Panc1 (cell line): Measurements from ENCODE around the gene DNASE1. TPM values are rescaled to one million over a fixed set of nuclear protein-coding genes. Genes with fewer than 3 reads are reported as not detected.

ENCODE experiments used
- ATAC-seq: fragments of 200-7000 bp; cut with Tn5 transposase; 2 replicates; pipeline ENCODE4 v1.9.1; 2020; ENCODE audit warnings: mild to moderate bottlenecking, moderate library complexity
- BruUV-seq: library from RNA; stranded (reverse); fragments of 400-500 nt; replicated peaks from 2 replicates; lab custom pipeline; 2021; lab: Mats Ljungman, UMichigan
- CTCF ChIA-PET: fragments of 300-600 bp; sonication (Branson Sonifier 250); formaldehyde crosslinking; loops from one replicate; lab custom pipeline; 2022; ENCODE audit warnings: antibody characterized with exemption; lab: Charles Lee
- POLR2A ChIA-PET: fragments of 300-600 bp; sonication (Branson Sonifier 250); formaldehyde crosslinking; loops from one replicate; lab custom pipeline; 2022; ENCODE audit warnings: antibody characterized with exemption; lab: Charles Lee
- DNase-seq: peaks from one replicate; pipeline ENCODE4 v3.0.0-alpha.2; 2010; ENCODE audit warnings: low read depth, low spot score
- H3K27ac ChIP-seq: 2 replicates; pipeline ENCODE4 v1.5.1; 2011; ENCODE audit warnings: mild to moderate bottlenecking, low read length, inconsistent platforms
- H3K27me3 ChIP-seq: fragments of 200-500 bp; sonication (Bioruptor generic); 2 replicates; pipeline ENCODE4 v1.6.0; 2014; ENCODE audit warnings: low read length, inconsistent platforms; ENCODE audit not compliant: control insufficient read depth, insufficient read depth
- H3K36me3 ChIP-seq: fragments of 200-500 bp; sonication (Bioruptor generic); 2 replicates; pipeline ENCODE4 v1.5.1; 2014; ENCODE audit warnings: inconsistent platforms, mild to moderate bottlenecking, low read length, moderate library complexity; ENCODE audit not compliant: control insufficient read depth, insufficient read depth
- H3K4me1 ChIP-seq: 2 replicates; pipeline ENCODE4 v1.5.1; 2011; ENCODE audit warnings: inconsistent platforms, mild to moderate bottlenecking, low read length, moderate library complexity; ENCODE audit not compliant: control insufficient read depth, insufficient read depth
- H3K4me3 ChIP-seq, 2 experiments: 2 replicates each; pipeline ENCODE4 v1.5.1; 2011 to 2012; ENCODE audit warnings: low read depth in 2 of 2, low read length in 2 of 2, mild to moderate bottlenecking in 2 of 2, inconsistent platforms in 1 of 2, moderate library complexity in 1 of 2
- H3K9me3 ChIP-seq: fragments of 200-500 bp; sonication (Bioruptor generic); 2 replicates; pipeline ENCODE4 v1.5.1; 2014; ENCODE audit warnings: low read depth, mild to moderate bottlenecking, inconsistent platforms, low read length, moderate library complexity; ENCODE audit not compliant: control insufficient read depth, insufficient read depth
- POLR2AphosphoS5 ChIP-seq: IDR thresholded peaks from 2 replicates; pipeline ENCODE4 v1.6.1; 2012; ENCODE audit warnings: mild to moderate bottlenecking, low read depth, low read length, moderate library complexity
- SIN3A ChIP-seq: IDR thresholded peaks from 2 replicates; pipeline ENCODE4 v1.6.1; 2012; ENCODE audit warnings: low read depth, mild to moderate bottlenecking, low read length, moderate library complexity, borderline replicate concordance; ENCODE audit not compliant: insufficient read depth
- TCF7L2 ChIP-seq: IDR thresholded peaks from 2 replicates; pipeline ENCODE4 v1.6.1; 2011; ENCODE audit warnings: mild to moderate bottlenecking, low read depth, low read length, inconsistent platforms
- in situ Hi-C: cut with HindIII; loops from 2 replicates; pipeline ENCODE4 v1.10.0; 2016; ENCODE audit warnings: low sequenced_read_pairs, low pct_unique_long_range_greater_than_20kb
- intact Hi-C: fragments of 100-400 bp; cut with micrococcal nuclease; formaldehyde crosslinking; loops from one replicate; pipeline ENCODE4 v1.10.0; 2022; ENCODE audit not compliant: unreplicated experiment
- total RNA-seq: library from RNA; stranded (reverse); gene quantifications from one replicate; pipeline ENCODE4 v1.2.1, GENCODE V29; 2021; ENCODE audit not compliant: unreplicated experiment
- TF ChIP-seq, protein P1 (sequence below): fragments of 450-650 bp; IDR thresholded peaks from 2 replicates; pipeline ENCODE4 v1.5.1; 2017; ENCODE audit warnings: mild to moderate bottlenecking
- TF ChIP-seq, protein P2 (sequence below), 2 experiments: IDR thresholded peaks; 2 replicates each; pipeline ENCODE4 v1.6.1; 2011 to 2012; ENCODE audit warnings: low read depth in 2 of 2, control low read depth in 1 of 2, low read length in 1 of 2, mild to moderate bottlenecking in 1 of 2, moderate library complexity in 1 of 2; ENCODE audit not compliant: insufficient read depth in 1 of 2

Gene DNASE1
- total RNA-seq, 1 experiment from 2014 or later = 21.1 TPM

DNA sequence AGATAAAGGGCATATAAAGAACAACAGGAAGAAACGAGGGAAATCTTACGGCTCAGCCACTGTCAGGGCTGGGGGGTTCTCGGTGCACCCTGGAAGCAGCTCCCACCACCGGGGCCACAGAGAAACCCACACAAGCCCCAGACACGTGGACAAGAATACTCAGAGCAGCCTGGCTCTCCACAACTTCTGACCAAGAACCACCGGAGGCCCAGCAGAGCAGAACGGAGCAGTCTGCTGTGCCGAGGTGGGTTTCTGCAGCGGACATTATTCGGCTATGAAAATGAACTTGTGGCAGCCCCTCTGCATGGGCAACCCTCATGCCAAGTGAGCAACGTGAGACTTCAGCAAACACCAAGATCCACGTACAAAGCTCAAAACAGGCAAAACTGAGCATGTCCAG, 6.8 kb downstream of the DNASE1 start:
- DNase-seq = no peak
- in situ Hi-C loops = no loop called here
- no TSS peak for BruUV-seq
- Histone ChIP-seq H3K4me1 (0 out of 2 replicates have a peak, but pooled peaks cover 11% of the 10 kb centered on the region), H3K36me3 (peaks cover 3% of the 10 kb centered on the region), H3K27ac (no peak overlapping the region), H3K27me3 (no peaks in the 10 kb centered on the region), H3K4me3 (no peak overlapping the region), H3K9me3 (no peaks in the 10 kb centered on the region)
- intact Hi-C loops = no loop called here
- CTCF ChIA-PET = no interaction called here
- POLR2A ChIA-PET = no interaction called here
- ATAC-seq = no peak
- no peak for TF ChIP-seq POLR2AphosphoS5
- TF ChIP-seq, protein P1, sequence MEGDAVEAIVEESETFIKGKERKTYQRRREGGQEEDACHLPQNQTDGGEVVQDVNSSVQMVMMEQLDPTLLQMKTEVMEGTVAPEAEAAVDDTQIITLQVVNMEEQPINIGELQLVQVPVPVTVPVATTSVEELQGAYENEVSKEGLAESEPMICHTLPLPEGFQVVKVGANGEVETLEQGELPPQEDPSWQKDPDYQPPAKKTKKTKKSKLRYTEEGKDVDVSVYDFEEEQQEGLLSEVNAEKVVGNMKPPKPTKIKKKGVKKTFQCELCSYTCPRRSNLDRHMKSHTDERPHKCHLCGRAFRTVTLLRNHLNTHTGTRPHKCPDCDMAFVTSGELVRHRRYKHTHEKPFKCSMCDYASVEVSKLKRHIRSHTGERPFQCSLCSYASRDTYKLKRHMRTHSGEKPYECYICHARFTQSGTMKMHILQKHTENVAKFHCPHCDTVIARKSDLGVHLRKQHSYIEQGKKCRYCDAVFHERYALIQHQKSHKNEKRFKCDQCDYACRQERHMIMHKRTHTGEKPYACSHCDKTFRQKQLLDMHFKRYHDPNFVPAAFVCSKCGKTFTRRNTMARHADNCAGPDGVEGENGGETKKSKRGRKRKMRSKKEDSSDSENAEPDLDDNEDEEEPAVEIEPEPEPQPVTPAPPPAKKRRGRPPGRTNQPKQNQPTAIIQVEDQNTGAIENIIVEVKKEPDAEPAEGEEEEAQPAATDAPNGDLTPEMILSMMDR = no peak
- no peak for TF ChIP-seq TCF7L2
- TF ChIP-seq SIN3A = no peak
- TF ChIP-seq, protein P2, sequence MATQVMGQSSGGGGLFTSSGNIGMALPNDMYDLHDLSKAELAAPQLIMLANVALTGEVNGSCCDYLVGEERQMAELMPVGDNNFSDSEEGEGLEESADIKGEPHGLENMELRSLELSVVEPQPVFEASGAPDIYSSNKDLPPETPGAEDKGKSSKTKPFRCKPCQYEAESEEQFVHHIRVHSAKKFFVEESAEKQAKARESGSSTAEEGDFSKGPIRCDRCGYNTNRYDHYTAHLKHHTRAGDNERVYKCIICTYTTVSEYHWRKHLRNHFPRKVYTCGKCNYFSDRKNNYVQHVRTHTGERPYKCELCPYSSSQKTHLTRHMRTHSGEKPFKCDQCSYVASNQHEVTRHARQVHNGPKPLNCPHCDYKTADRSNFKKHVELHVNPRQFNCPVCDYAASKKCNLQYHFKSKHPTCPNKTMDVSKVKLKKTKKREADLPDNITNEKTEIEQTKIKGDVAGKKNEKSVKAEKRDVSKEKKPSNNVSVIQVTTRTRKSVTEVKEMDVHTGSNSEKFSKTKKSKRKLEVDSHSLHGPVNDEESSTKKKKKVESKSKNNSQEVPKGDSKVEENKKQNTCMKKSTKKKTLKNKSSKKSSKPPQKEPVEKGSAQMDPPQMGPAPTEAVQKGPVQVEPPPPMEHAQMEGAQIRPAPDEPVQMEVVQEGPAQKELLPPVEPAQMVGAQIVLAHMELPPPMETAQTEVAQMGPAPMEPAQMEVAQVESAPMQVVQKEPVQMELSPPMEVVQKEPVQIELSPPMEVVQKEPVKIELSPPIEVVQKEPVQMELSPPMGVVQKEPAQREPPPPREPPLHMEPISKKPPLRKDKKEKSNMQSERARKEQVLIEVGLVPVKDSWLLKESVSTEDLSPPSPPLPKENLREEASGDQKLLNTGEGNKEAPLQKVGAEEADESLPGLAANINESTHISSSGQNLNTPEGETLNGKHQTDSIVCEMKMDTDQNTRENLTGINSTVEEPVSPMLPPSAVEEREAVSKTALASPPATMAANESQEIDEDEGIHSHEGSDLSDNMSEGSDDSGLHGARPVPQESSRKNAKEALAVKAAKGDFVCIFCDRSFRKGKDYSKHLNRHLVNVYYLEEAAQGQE (IDR thresholded peaks at IDR 0.05; ENCODE audit: insufficient read depth in 1 of 2, low read depth in 2 of 2, low read length in 1 of 2) = no peak

DNA sequence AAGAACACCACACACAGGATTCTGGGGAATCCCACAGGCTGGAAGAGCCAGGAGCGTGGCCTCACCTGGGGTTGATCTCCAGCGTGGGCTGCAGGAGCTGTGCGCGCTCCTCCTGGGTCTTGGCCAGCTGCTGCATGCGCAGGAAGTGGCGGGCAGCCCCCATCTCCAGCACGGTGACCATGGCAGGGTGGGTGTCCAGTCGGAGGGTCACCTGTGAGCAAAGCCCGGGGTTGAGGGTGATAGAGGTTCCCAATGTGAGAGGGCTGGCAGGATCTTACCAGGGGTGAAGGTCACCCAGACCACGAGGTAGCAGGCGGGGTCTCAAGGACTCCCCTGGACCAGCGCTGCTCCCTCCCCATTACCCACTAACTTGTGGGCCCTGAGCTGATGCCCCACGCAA, 7.4 kb downstream of the DNASE1 start:
- Histone ChIP-seq H3K36me3 (peaks cover 7% of the 10 kb centered on the region), H3K9me3 (no peaks in the 10 kb centered on the region), H3K27ac (no peak overlapping the region), H3K27me3 (no peaks in the 10 kb centered on the region), H3K4me3 (no peak overlapping the region), H3K4me1 (0 out of 2 replicates have a peak, but pooled peaks cover 11% of the 10 kb centered on the region)
- ChIA-PET CTCF (no interaction called here), POLR2A (no interaction called here)
- intact Hi-C loops (no loop called here), in situ Hi-C loops (no loop called here)
- TF ChIP-seq, protein P1 = no peak
- TF ChIP-seq, protein P2 (IDR thresholded peaks at IDR 0.05; ENCODE audit: insufficient read depth in 1 of 2, low read depth in 2 of 2, low read length in 1 of 2) = no peak
- TF ChIP-seq TCF7L2 (no peak), POLR2AphosphoS5 (no peak), SIN3A (no peak)
- BruUV-seq = no TSS peak
- no peak for ATAC-seq
- DNase-seq = no peak
